C4-2B (cell line): Measurements from ENCODE around the gene BPIFB6.

ENCODE experiments used
- CTCF ChIP-seq: fragments of 450-650 bp; conservative IDR thresholded peaks from 2 replicates; pipeline ENCODE4 v1.5.1; 2017; ENCODE audit warnings: mild to moderate bottlenecking
- ZFX ChIP-seq: fragments of 450-650 bp; IDR thresholded peaks from 2 replicates; pipeline ENCODE4 v1.6.1; 2017

DNA sequence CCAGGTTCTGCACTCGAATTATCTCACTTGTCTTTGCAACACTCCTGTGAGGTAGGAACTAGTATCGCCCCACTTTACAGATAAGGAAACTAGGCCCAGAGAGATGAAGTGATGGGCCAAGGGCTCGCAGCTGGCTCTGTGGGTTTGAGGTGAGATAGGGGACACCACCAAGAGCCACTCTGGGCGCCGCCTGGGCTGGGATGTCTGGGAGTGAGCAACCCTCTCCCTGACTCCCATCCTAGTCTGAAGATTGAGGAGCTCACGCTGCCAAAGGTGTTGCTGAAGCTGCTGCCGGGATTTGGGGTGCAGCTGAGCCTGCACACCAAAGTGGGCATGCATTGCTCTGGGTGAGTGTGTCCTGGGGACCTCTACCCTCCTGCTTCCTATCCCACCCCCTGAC lies 27.7 kb downstream of the BPIFB6 start:
- no peak for TF ChIP-seq CTCF
- no peak for TF ChIP-seq ZFX
